Thoracic aorta (tissue), 2 donors: ENCODE measurements around the gene ACSS2. TPM values are rescaled to one million over a fixed set of nuclear protein-coding genes. Genes with fewer than 3 reads are reported as not detected.
A peak's percentile ranks its signal among the peaks of the same experiment; 100 is the strongest.
"Not testable (repeated sequence)": the region's sequence is repeated elsewhere in the genome, so short reads cannot be mapped to it uniquely, and the experiment has no call there.

Experiments used
- ATAC-seq: fragments of 150-250 bp; one replicate; pipeline ENCODE4 v1.8.0; 2017; ENCODE audit warnings: low read depth; ENCODE audit not compliant: insufficient number of reproducible peaks, low FRiP score
- DNase-seq: peaks from one replicate; pipeline ENCODE4 v3.0.0-alpha.2; 2020; ENCODE audit warnings: low spot score
- H3K27ac ChIP-seq, 2 donors: fragments of 200-600 bp; sonication (generic); 1 replicate in 1 of 2; 2 replicates in 1 of 2; pipeline ENCODE4 v1.5.1; 2016; ENCODE audit warnings: mild to moderate bottlenecking in 2 of 2, moderate library complexity in 2 of 2
- H3K27me3 ChIP-seq: fragments of 200-600 bp; sonication (generic); replicated peaks from 2 replicates; pipeline ENCODE4 v1.6.0; 2016; ENCODE audit warnings: mild to moderate bottlenecking; ENCODE audit not compliant: insufficient read depth
- H3K36me3 ChIP-seq: fragments of 200-600 bp; sonication (generic); one replicate; pipeline ENCODE4 v1.5.1; 2016
- H3K4me1 ChIP-seq, 2 donors: fragments of 200-600 bp; sonication (generic); 1 replicate in 1 of 2; 2 replicates in 1 of 2; pipeline versions ENCODE4 v1.5.1 to v1.6.0; 2016; ENCODE audit warnings: low read depth in 2 of 2, mild to moderate bottlenecking in 1 of 2; ENCODE audit not compliant: control insufficient read depth in 1 of 2
- H3K4me3 ChIP-seq: fragments of 200-600 bp; sonication (generic); 2 replicates; pipeline ENCODE4 v1.5.1; 2016; ENCODE audit warnings: mild to moderate bottlenecking
- H3K9me3 ChIP-seq: fragments of 200-600 bp; sonication (generic); 2 replicates; pipeline ENCODE4 v1.5.1; 2016
- CTCF ChIP-seq: fragments of 200-600 bp; sonication (generic); IDR thresholded peaks from one replicate; pipeline ENCODE4 v1.5.1; 2019; ENCODE audit warnings: antibody characterized with exemption
- total RNA-seq, 2 donors: library from RNA; depleted of rRNA; stranded (reverse); fragments of >200 nt; gene quantifications; one replicate each; pipeline versions ENCODE4 v1.1.0 to v1.2.3, GENCODE V29; 2016

Gene ACSS2
- total RNA-seq, 2 donors from 2014 or later, result 65.9 to 95.4 TPM

GRCh38 chr20:34896086-34896621 lies 19.7 kb downstream of the ACSS2 start:
- H3K36me3 ChIP-seq, result no peaks in the 10 kb centered on the region
- peak overlapping the region; percentile 32 to 60 for H3K27ac ChIP-seq
- ATAC-seq (peak; percentile 23), DNase-seq (no peak)
- no peak for TF ChIP-seq CTCF
- no peaks in the 10 kb centered on the region for H3K9me3 ChIP-seq
- H3K4me3 ChIP-seq, result peak overlapping the region; percentile 9
- peaks cover 32 to 46% of the 10 kb centered on the region in 2 donors for H3K4me1 ChIP-seq
- H3K27me3 ChIP-seq, result no peaks in the 10 kb centered on the region

GRCh38 chr20:34898129-34898528 lies 21.7 kb downstream of the ACSS2 start:
- H3K27me3 ChIP-seq, DNase-seq, H3K9me3 ChIP-seq, ATAC-seq, H3K36me3 ChIP-seq, H3K4me3 ChIP-seq, H3K27ac ChIP-seq: not testable (repeated sequence)
- H3K4me1 ChIP-seq, result peaks cover 23 to 29% of the 10 kb centered on the region in 2 donors

GRCh38 chr20:34898731-34899130 lies 22.3 kb downstream of the ACSS2 start:
- not testable (repeated sequence) for H3K4me3 ChIP-seq, ATAC-seq, H3K36me3 ChIP-seq, DNase-seq, H3K9me3 ChIP-seq, H3K27ac ChIP-seq, H3K27me3 ChIP-seq
- peaks cover 23 to 29% of the 10 kb centered on the region in 2 donors for H3K4me1 ChIP-seq

- ATAC-seq, result no peak
Measured at GRCh38 chr20:34904202-34904621, 27.8 kb downstream of the ACSS2 start.

GRCh38 chr20:34907616-34908469 lies 31.4 kb downstream of the ACSS2 start:
- TF ChIP-seq CTCF, result no peak
- Histone ChIP-seq H3K27me3 (no peaks in the 10 kb centered on the region), H3K9me3 (no peaks in the 10 kb centered on the region), H3K27ac (peak overlapping the region; percentile 66 to 81), H3K4me1 (peaks cover 21 to 33% of the 10 kb centered on the region in 2 donors), H3K36me3 (no peaks in the 10 kb centered on the region), H3K4me3 (no peak overlapping the region)
- ATAC-seq, result peak; percentile 74
- DNase-seq, result peak; percentile 39

More at GRCh38 chr20:34904202-34904621, 27.8 kb downstream of the ACSS2 start:
- Histone ChIP-seq H3K4me1 (peaks cover 24 to 41% of the 10 kb centered on the region in 2 donors), H3K27ac (peak overlapping the region; percentile 5 to 44), H3K27me3 (no peaks in the 10 kb centered on the region), H3K9me3 (no peaks in the 10 kb centered on the region), H3K4me3 (no peak overlapping the region), H3K36me3 (no peaks in the 10 kb centered on the region)
- DNase-seq, result no peak
- no peak for TF ChIP-seq CTCF

- Histone ChIP-seq H3K4me3 (no peak overlapping the region), H3K4me1 (peaks cover 0 to 19% of the 10 kb centered on the region in 2 donors), H3K36me3 (no peaks in the 10 kb centered on the region), H3K27me3 (no peaks in the 10 kb centered on the region), H3K9me3 (no peaks in the 10 kb centered on the region), H3K27ac (no peak overlapping the region)
- no peak for DNase-seq
- ATAC-seq, result no peak
- TF ChIP-seq CTCF, result no peak
Measured at GRCh38 chr20:34915131-34915530, 38.7 kb downstream of the ACSS2 start.
